ENCODE measurements around the gene DCTN4.

GRCh38 chr5:150729859-150730258, 29.0 kb downstream of the DCTN4 start:
- TF ChIP-seq CTCF (IDR thresholded peaks at IDR 0.05): no peak
- no peak for TF ChIP-seq POLR2AphosphoS5 (IDR thresholded peaks at IDR 0.05)
- TF ChIP-seq EP300 (IDR thresholded peaks at IDR 0.05): no peak
